ENCODE measurements around the gene SELENON. TPM values are rescaled to one million over a fixed set of nuclear protein-coding genes. Genes with fewer than 3 reads are reported as not detected.

The SELENON gene
- polyA plus RNA-seq, 1 of the 3 experiments (the other 2 are of a cell fraction) = 56.2 TPM

DNA sequence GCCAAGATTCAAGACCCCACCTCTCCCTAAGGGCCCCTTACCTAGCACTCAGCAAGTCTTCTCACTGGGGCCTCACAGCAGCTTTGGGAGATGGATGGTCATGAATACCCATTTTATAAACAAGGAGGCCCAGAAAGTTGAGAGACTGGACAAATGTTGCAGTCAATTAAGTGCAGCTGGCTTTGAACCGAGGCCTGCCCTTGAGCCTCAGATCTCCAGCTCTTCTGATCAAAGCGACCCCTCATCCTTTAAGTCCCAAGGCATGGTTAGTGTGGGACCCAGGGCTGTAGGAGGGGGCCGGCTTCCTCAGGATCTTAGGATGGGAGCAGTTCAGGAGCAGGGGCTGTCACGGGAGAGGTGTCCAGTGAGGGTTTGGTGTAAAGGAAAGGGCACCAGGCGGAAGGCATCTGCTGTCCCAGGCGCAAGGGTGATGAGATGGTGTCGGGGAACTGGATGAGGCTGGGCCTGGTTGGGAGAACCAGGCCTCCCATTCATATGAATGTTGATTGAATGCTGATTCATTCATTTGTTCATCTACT is 14.6 kb downstream of the SELENON start:
- no peak overlapping the region for H3K4me3 ChIP-seq (ENCODE audit: low read depth in 2 of 2, low read length in 1 of 2)
- no peaks in the 10 kb centered on the region for H3K27me3 ChIP-seq (ENCODE audit: insufficient read depth)
- H3K36me3 ChIP-seq (replicated peaks in 1 of 2; ENCODE audit: control insufficient read depth in 1 of 2, insufficient read depth in 2 of 2, low read length in 1 of 2) = peaks cover 0 to 35% of the 10 kb centered on the region in 2 experiments
- no peak overlapping the region for H3K27ac ChIP-seq (ENCODE audit: low read depth in 2 of 2, low read length in 1 of 2)
- H3K4me1 ChIP-seq (ENCODE audit: control insufficient read depth in 1 of 2, insufficient read depth in 2 of 2, low read depth in 1 of 2, low read length in 1 of 2) = peaks cover 8 to 23% of the 10 kb centered on the region in 2 experiments; a peak in 1 of 4 replicates
- WGBS (ENCODE audit: low lambda C conversion rate) = 92% methylated on average over 7 of the region's 7 CpGs
- H3K9me3 ChIP-seq = no peaks in the 10 kb centered on the region
- H3K9ac ChIP-seq = no peak overlapping the region
- no peaks in the 10 kb centered on the region for H4K20me1 ChIP-seq (ENCODE audit: insufficient read depth)
- H3F3A ChIP-seq (replicated peaks; ENCODE audit: insufficient read depth) = no peaks in the 10 kb centered on the region
- no peaks in the 10 kb centered on the region for H3K79me2 ChIP-seq (ENCODE audit: insufficient read depth)
- ChIA-PET POLR2A (interaction anchor here (1.0 kb wide), 1 partner anchor 206 kb away, joined by 3 read pairs; no protein-coding TSS in a partner anchor), CTCF (interaction anchor here (0.6 to 1.6 kb wide), 5 partner anchors 56 to 206 kb away, joined by 3 to 5 read pairs (median 3); partner anchors contain the start of gene PAFAH2)
- H3K9me2 ChIP-seq = no peaks in the 10 kb centered on the region
- no peak overlapping the region for H3K4me2 ChIP-seq
- TF ChIP-seq JUND (IDR thresholded peaks at IDR 0.05) (no peak), TAF1 (IDR thresholded peaks at IDR 0.05; ENCODE audit: borderline replicate concordance, low read depth, low read length) (no peak), NRF1 (IDR thresholded peaks at IDR 0.05; ENCODE audit: low read depth, low read length) (no peak), NFIC (IDR thresholded peaks at IDR 0.05; ENCODE audit: borderline replicate concordance) (no peak)
- TF ChIP-seq, protein P1, sequence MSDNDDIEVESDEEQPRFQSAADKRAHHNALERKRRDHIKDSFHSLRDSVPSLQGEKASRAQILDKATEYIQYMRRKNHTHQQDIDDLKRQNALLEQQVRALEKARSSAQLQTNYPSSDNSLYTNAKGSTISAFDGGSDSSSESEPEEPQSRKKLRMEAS (IDR thresholded peaks at IDR 0.05; ENCODE audit: low read depth) = no peak
- TF ChIP-seq, protein P2, sequence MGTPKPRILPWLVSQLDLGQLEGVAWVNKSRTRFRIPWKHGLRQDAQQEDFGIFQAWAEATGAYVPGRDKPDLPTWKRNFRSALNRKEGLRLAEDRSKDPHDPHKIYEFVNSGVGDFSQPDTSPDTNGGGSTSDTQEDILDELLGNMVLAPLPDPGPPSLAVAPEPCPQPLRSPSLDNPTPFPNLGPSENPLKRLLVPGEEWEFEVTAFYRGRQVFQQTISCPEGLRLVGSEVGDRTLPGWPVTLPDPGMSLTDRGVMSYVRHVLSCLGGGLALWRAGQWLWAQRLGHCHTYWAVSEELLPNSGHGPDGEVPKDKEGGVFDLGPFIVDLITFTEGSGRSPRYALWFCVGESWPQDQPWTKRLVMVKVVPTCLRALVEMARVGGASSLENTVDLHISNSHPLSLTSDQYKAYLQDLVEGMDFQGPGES (IDR thresholded peaks at IDR 0.05; ENCODE audit: low read depth, low read length) = no peak
- DNase-seq = no peak
- no peak overlapping the region for H2AFZ ChIP-seq (ENCODE audit: low read depth)

DNA sequence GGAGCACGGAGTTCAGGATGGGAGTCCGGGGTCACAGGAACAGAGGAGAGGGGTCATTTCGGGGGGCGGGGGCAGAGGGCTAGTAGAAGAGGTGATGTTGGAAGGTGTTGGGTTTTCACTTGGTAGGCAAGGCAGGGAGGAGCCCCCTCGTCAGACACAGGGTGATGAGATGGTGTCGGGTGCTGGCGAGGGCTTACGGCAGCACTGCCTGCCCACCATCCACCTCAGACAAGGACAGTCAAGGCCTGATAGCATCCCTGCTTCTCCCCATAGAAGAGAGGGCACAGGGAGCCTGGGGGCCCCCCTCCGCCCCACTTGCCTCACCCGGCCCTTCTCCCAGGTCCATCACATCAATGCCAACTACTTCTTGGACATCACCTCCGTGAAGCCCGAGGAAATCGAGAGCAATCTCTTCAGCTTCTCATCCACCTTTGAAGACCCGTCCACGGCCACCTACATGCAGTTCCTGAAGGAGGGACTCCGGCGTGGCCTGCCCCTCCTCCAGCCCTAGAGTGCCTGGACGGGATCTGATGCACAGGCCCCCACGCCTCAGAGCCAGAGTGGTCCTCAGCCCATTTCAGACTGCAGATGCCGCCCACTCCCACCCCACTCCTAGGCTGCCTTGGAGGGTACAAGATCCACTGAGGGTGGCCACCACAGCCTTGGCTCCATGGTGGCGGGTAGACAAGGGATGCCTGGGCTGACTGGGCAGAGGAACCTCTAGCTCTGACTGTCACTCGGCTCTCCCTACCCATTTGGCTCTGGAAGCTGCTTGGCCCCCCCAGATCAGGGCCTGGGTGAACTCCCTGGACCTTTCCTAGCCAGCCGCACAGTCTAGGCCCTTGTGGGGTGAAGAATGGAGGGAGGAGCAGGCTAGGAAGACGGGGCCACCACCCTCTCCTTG is 15.5 kb downstream of the SELENON start:
- peaks cover 0 to 34% of the 10 kb centered on the region in 2 experiments for H3K36me3 ChIP-seq (replicated peaks in 1 of 2; ENCODE audit: control insufficient read depth in 1 of 2, insufficient read depth in 2 of 2, low read length in 1 of 2)
- TF ChIP-seq, protein P1 (IDR thresholded peaks at IDR 0.05; ENCODE audit: low read depth) = no peak
- TF ChIP-seq FOXJ3 (CRISPR knock-in tag; IDR thresholded peaks at IDR 0.05) = no peak
- 98% methylated on average over 9 of the region's 24 CpGs for WGBS (ENCODE audit: low lambda C conversion rate)
- no peak overlapping the region for H3K9ac ChIP-seq
- no peaks in the 10 kb centered on the region for H4K20me1 ChIP-seq (ENCODE audit: insufficient read depth)
- no peaks in the 10 kb centered on the region for H3K9me3 ChIP-seq
- no peak overlapping the region for H3K4me2 ChIP-seq
- H3F3A ChIP-seq (replicated peaks; ENCODE audit: insufficient read depth) = no peaks in the 10 kb centered on the region
- peaks cover 8 to 23% of the 10 kb centered on the region in 2 experiments; a peak in 1 of 4 replicates for H3K4me1 ChIP-seq (ENCODE audit: control insufficient read depth in 1 of 2, insufficient read depth in 2 of 2, low read depth in 1 of 2, low read length in 1 of 2)
- H3K4me3 ChIP-seq (ENCODE audit: low read depth in 2 of 2, low read length in 1 of 2) = no peak overlapping the region
- H2AFZ ChIP-seq (ENCODE audit: low read depth) = no peak overlapping the region
- CTCF ChIA-PET = interaction anchor here (0.6 to 2.7 kb wide), 4 partner anchors 55 to 207 kb away, joined by 3 to 7 read pairs (median 3); no protein-coding TSS in a partner anchor
- peaks cover 5% of the 10 kb centered on the region for H3K79me2 ChIP-seq (ENCODE audit: insufficient read depth)
- POLR2A ChIA-PET = no interaction called here
- H3K9me2 ChIP-seq = no peaks in the 10 kb centered on the region
- H3K27me3 ChIP-seq (ENCODE audit: insufficient read depth) = no peaks in the 10 kb centered on the region
- H3K27ac ChIP-seq (ENCODE audit: low read depth in 2 of 2, low read length in 1 of 2) = no peak overlapping the region
- no peak for DNase-seq

All from SK-N-SH (cell line).